ENCODE data around the gene TBC1D23.

GRCh38 chr3:100221159-100221558 lies 39.6 kb upstream of the TBC1D23 start:
- no peak for TF ChIP-seq REST (IDR thresholded peaks at IDR 0.05)
- TF ChIP-seq, protein P1, sequence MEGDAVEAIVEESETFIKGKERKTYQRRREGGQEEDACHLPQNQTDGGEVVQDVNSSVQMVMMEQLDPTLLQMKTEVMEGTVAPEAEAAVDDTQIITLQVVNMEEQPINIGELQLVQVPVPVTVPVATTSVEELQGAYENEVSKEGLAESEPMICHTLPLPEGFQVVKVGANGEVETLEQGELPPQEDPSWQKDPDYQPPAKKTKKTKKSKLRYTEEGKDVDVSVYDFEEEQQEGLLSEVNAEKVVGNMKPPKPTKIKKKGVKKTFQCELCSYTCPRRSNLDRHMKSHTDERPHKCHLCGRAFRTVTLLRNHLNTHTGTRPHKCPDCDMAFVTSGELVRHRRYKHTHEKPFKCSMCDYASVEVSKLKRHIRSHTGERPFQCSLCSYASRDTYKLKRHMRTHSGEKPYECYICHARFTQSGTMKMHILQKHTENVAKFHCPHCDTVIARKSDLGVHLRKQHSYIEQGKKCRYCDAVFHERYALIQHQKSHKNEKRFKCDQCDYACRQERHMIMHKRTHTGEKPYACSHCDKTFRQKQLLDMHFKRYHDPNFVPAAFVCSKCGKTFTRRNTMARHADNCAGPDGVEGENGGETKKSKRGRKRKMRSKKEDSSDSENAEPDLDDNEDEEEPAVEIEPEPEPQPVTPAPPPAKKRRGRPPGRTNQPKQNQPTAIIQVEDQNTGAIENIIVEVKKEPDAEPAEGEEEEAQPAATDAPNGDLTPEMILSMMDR (IDR thresholded peaks at IDR 0.05; ENCODE audit: low read depth, low read length, missing input control), result no peak
- no peak for TF ChIP-seq HNF4A (conservative IDR thresholded peaks at IDR 0.05)
- TF ChIP-seq, protein P2, sequence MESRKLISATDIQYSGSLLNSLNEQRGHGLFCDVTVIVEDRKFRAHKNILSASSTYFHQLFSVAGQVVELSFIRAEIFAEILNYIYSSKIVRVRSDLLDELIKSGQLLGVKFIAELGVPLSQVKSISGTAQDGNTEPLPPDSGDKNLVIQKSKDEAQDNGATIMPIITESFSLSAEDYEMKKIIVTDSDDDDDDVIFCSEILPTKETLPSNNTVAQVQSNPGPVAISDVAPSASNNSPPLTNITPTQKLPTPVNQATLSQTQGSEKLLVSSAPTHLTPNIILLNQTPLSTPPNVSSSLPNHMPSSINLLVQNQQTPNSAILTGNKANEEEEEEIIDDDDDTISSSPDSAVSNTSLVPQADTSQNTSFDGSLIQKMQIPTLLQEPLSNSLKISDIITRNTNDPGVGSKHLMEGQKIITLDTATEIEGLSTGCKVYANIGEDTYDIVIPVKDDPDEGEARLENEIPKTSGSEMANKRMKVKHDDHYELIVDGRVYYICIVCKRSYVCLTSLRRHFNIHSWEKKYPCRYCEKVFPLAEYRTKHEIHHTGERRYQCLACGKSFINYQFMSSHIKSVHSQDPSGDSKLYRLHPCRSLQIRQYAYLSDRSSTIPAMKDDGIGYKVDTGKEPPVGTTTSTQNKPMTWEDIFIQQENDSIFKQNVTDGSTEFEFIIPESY (IDR thresholded peaks at IDR 0.05), result no peak
- TF ChIP-seq YY1 (IDR thresholded peaks at IDR 0.05), result no peak
- TF ChIP-seq RAD21 (IDR thresholded peaks at IDR 0.05), result no peak
- TF ChIP-seq RXRA (IDR thresholded peaks at IDR 0.05), result no peak
- TF ChIP-seq JUND (IDR thresholded peaks at IDR 0.05), result no peak
- no peak for TF ChIP-seq SP1 (IDR thresholded peaks at IDR 0.05)
- no peak for TF ChIP-seq TAF1 (conservative IDR thresholded peaks at IDR 0.05)
- TF ChIP-seq NR2F2 (IDR thresholded peaks at IDR 0.05), result no peak
- no peak for TF ChIP-seq HNF4G (IDR thresholded peaks at IDR 0.05)
- no peak for TF ChIP-seq GABPA (IDR thresholded peaks at IDR 0.05 in 1 of 2, conservative IDR thresholded peaks at IDR 0.05 in 1 of 2)

All from liver (tissue), 3 donors.